Inferior parietal cortex (tissue), 1 donor: ENCODE results near the gene JPT1.
"Not testable (repeated sequence)": the region's sequence is repeated elsewhere in the genome, so short reads cannot be mapped to it uniquely, and the experiment has no call there.

Experiments used
- DNase-seq: peaks from one replicate; pipeline ENCODE4 v3.0.0-alpha.2; 2016; ENCODE audit errors: extremely low spot score

The JPT1 gene

DNA sequence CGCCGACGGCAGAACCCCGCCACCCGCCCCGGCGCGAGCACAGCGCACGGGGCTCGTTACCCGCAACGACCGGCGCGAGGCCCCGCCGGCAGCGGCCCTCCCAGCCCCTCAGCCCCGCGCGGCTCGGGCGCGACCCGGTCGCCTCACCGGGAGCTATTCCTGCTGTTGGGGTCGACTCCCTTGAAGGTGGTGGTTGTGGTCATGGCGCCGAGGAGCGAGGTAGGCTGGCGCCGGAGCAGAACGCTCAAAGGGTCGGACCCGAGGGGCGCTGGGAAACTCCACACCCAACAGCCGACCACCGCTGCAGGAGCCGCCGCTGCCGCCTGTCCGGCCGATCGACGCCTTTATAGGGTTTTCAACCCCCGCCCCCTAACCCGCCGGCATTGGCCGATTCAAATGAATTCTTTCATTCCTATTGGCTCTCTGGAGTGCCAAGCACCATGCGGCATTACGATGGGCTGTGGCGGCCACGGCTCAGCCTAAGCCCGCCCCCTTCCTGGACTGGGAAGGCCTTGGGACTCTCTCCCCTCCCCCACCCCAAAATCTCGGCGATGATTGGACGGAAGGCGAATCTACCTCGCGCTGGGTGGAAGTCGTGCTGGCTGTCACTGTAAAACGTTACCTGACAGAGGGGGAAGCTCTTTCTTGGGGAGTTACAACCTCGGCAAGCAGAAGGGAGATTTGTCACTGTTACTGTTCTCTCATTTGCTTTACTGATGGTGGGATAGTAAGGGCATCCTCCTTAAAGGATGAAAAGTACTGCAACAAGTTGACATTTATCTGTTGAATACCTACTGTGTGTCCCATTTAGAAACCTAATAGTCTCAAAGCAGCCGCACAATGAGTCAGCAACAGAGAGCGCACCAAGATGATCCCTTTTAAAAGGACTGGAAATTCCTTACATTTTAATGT is at the start of gene JPT1:
JPT1 (minus strand) TSS at position 318 of the 912 bp plus-strand sequence; CDS start at position 203, 115 bp downstream.
- DNase-seq: peak; percentile 98

GRCh38 chr17:75199886-75200618 is 45.7 kb upstream of the JPT1 start:
- no peak for DNase-seq

GRCh38 chr17:75194879-75195278 is 40.6 kb upstream of the JPT1 start:
- DNase-seq: no peak

- DNase-seq: no peak
These were observed 37.3 kb upstream of the JPT1 start for GRCh38 chr17:75191584-75191983.

- DNase-seq: no peak
These were observed 34.3 kb upstream of the JPT1 start for GRCh38 chr17:75188614-75189013.

DNA sequence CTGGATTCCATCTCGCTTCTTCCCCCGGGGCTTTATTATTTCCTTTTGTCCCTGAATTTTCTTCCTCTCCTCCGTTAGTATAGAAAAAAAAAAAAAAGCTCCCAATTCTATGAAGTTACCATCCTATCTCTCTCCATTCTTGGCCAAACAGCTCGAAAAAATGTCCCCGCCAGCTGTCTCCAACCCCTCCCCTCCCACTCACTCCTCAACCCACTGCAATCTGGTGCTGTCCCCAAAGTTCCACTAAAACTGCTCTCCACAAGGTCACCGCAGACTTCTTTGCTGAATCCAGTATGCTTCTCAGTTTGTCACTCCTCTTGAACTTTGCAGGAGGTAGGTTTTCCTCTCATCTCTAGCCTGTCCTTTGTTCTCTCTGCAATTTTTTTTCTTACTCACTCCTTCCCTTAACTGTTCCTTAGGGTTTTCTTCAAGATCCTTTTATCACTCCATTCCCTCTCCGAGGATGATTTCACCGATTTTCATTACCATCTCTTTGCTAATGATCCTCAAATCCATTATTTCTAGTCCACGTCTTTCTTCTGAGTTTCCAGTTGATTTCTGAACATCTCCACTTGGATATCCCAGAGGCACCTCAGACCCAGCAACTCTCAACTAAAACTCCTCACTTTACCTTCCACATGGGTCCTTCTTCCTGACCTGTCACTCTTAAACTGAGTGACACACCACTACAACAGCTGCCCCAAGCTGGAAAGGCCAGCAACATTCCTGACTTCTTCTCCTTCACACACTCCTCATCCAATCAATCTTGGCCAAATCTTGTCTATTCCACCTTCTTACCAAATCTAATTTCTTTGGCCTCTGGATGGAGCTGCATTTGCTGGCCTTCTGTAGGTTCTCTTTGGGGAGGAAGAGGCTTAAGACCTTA is 29.9 kb upstream of the JPT1 start:
- no peak for DNase-seq

GRCh38 chr17:75182569-75183436 is 28.5 kb upstream of the JPT1 start, which contains the start of gene SUMO2:
SUMO2 (minus strand) TSS chr17:75182959; CDS start chr17:75182834, 125 bp downstream.
- peak; percentile 84 for DNase-seq

- no peak for DNase-seq
These were observed 27.9 kb upstream of the JPT1 start for GRCh38 chr17:75182319-75182568.

- DNase-seq: no peak
These were observed 27.5 kb upstream of the JPT1 start for GRCh38 chr17:75181608-75182318.

DNA sequence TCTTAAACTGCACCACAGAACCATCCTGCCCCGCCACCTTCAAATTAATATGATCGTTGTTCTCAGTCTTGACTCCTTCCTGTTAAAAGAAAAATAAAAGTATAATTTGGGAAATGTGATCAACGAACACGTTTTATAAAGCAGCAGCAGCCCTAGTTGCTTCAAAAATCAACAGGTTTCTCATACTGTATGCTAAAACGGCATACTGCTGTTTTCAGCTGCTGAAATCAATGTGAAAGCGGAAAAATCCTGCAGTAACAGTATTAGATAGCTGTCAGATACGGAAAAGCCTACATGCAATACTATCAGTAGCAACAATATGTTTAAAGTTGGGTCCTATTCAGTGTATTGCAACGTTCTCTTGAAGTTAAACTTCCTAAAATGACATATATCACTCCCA is 26.8 kb upstream of the JPT1 start:
- DNase-seq: no peak

DNA sequence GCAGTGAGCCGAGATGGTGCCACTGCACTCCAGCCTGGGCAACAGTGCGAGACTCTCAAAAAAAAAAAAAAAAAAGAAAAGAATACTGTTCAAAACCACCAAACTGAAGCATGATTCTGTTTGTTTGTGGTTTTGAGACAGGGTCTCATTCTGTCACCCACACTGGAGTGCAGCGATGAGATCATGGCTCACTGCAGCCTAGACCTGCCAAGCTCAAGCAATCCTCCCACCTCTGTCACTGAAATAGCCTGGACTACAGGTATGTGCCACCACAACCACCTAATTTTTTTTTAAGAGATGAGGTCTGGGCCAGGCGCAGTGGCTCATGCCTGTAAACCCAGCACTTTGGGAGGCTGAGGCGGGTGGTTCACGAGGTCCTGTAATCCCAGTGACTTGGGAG is 24.1 kb upstream of the JPT1 start:
- no peak for DNase-seq

DNA sequence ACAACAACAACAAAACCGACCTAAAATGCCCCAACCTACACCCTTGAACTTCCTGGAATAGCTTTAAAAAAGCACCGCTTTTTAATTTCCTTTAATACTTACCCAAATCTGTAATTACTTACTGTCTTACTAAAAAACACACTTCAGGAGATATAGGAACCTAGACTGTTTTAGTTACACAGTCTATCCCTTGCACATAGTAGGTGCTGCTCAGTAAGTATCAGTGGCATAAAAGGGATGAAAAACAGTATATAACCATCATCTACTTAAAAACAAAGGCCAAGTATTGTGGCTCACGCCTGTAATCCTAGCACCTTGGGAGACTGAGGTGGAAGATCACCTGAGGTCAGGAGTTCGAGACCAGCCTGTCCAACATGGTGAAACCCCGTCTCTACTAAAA is 22.3 kb upstream of the JPT1 start:
- no peak for DNase-seq

DNA sequence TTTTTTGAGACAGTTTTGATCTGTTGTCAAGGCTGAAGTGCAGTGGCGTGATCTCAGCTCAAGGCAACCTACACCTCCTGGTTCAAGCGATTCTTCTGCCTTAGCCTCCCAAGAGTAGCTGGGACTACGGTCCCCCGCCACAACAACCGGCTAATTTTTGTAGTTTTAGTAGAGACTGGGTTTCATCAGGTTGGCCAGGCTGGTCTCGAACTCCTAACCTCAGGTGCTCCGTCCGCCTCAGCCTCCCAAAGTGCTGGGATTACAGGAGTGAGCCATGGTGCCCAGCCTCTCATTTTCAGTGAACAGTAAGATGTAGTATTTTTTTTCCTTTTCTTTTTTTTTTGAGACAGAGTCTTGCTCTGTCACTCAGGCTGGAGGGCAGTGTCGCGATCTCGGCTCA is 20.7 kb upstream of the JPT1 start:
- no peak for DNase-seq

DNA sequence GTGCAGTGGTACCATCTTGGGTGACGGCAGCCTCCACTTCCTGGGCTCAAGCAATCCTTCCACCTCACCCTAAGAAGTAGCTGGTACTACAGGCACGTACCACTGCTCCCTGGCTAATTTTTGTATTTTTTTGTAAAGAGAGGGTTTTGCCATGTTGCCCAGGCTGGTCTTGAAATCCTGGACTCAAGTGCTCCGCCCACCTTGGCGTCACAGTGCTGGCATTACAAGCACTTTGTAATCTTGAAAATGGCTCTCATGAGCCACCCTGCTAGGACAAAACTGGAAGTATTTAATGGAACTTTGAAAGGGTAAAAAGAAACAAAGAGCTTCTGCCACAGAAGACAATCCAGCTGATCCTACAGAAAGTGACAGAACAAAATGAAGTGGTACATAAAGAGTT is 19.2 kb upstream of the JPT1 start:
- no peak for DNase-seq

DNA sequence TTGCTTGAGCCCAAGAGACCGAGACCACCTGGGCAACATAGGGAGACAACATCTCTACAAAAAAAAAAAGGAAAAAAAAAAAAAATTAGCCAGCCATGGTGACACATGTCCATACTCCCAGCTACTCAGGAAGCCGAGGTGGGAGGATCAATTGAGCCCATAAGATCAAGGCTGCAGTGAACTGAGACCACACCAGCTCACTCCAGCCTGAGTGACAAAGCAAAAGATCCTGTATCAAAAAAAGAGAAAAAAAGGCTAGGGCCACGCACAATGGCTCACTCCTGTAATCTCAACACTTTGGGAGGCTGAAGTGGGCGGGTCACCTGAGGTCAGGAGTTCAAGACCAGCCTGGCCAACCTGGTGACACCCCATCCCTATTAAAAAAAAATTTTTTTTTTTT is 14.7 kb upstream of the JPT1 start:
- no peak for DNase-seq

DNA sequence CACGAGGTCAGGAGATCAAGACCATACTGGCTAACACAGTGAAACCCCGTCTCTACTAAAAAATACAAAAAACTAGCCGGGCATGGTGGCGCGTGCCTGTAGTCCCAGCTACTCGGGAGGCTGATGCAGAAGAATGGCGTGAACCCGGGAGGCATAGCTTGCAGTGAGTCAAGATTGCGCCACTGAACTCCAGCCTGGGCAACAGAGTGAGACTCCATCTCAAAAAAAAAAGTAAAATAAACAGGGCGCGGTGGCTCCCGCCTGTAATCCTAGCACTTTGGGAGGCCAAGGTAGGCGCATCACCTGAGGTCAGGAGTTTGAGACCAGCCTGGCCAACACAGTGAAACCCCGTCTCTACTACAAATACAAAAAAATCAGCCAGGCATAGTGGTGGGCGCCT is 10.3 kb upstream of the JPT1 start:
- DNase-seq: not testable (repeated sequence)

- no peak for DNase-seq
These were observed 8.8 kb upstream of the JPT1 start for GRCh38 chr17:75163074-75163473.

DNA sequence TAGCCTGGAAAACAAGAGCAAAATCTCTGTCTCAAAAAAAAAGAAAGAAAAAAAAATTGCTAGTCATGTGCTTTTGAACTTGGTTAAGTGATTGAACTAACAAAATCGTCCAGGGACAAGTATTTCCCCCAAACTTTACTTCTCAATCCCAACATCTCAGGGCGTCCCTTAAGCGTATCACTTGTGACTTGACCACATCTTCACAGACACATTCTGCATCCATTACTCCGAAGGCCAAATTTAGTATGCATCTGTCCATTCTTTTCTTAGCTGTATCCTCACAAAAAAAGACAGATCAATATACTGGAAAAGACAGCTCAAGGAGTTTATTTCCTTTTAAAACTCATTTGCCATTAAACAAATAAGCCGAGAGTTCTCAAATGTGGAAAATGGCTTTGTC is 5.9 kb upstream of the JPT1 start:
- no peak for DNase-seq

- no peak for DNase-seq
These were observed 5.1 kb upstream of the JPT1 start for GRCh38 chr17:75159196-75160031.

DNA sequence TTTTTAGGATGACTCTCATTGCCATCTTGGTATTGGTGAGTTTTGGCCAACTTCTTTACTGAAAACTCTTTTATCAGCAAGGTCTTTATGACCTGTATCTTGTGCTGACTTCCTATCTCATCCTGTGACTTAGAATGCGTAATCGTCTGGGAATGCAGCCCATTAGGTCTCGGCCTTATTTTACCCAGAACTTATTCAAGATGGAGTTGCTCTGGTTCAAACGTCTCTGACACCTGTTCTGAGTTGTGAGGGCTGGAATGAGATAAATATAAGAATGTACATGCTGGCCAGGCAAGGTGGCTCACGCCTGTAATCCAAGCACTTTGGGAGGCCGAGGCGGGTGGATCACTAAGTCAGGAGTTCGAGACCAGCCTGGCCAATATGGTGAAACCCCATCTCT is 4.2 kb upstream of the JPT1 start:
- not testable (repeated sequence) for DNase-seq
